HFF-Myc (cell line): ENCODE data around the gene TNS4.

Source experiments
- DNase-seq: peaks from one replicate; pipeline ENCODE4 v3.0.0-alpha.2; 2011; ENCODE audit warnings: low read depth; ENCODE audit errors: extremely low read depth
- H3K4me3 ChIP-seq: replicated peaks from 2 replicates; pipeline ENCODE4 v1.5.1; 2011; ENCODE audit warnings: low read depth, mild to moderate bottlenecking, control low read depth, low read length
- TF ChIP-seq, protein P1 (sequence below): IDR thresholded peaks from 2 replicates; pipeline ENCODE4 v1.5.1; 2012; ENCODE audit warnings: mild to moderate bottlenecking, low read depth, low read length, control low read depth; ENCODE audit errors: missing control alignments

Gene TNS4

DNA sequence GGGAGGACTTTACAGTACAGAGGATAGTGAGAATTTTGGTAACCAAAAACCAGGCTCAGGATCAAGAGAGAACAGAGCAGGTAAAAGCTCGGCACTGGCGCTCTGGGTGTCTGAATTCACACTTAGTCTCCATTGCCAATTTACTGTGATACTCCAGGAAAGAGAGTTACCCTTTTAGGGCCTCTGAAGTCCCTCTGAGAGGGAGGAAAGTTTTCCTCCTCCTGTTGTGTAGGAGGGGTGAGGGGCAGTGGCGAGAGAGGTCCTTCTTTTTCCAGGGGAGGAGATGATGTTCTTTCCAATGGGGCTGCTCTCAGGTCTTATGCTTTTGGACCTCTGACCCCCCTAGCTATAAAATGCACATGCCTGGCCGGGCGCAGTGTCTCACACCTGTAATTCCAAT lies 5.4 kb upstream of the TNS4 start:
- no peak for DNase-seq
- no peak overlapping the region for H3K4me3 ChIP-seq
- TF ChIP-seq, protein P1, sequence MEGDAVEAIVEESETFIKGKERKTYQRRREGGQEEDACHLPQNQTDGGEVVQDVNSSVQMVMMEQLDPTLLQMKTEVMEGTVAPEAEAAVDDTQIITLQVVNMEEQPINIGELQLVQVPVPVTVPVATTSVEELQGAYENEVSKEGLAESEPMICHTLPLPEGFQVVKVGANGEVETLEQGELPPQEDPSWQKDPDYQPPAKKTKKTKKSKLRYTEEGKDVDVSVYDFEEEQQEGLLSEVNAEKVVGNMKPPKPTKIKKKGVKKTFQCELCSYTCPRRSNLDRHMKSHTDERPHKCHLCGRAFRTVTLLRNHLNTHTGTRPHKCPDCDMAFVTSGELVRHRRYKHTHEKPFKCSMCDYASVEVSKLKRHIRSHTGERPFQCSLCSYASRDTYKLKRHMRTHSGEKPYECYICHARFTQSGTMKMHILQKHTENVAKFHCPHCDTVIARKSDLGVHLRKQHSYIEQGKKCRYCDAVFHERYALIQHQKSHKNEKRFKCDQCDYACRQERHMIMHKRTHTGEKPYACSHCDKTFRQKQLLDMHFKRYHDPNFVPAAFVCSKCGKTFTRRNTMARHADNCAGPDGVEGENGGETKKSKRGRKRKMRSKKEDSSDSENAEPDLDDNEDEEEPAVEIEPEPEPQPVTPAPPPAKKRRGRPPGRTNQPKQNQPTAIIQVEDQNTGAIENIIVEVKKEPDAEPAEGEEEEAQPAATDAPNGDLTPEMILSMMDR = no peak

DNA sequence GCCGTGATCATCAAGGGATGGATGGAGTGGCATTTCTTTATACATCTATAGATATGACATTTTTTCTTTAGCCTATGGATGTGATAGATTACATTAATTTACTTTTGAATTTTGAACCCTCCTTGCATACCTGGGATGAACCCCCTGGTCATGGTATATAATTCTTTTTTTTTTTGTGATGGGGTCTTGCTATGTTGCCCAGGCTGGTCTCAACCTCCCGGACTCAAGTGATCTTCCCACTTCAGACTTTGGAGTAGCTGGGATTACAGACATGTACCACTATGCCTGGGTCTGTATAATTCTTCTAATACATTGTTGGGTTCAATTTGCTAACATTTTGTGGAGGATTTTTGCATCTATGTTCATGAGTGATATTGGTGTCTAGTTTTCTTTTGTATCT lies 1.7 kb upstream of the TNS4 start:
- no peak overlapping the region for H3K4me3 ChIP-seq
- TF ChIP-seq, protein P1 = no peak
- DNase-seq = no peak

DNA sequence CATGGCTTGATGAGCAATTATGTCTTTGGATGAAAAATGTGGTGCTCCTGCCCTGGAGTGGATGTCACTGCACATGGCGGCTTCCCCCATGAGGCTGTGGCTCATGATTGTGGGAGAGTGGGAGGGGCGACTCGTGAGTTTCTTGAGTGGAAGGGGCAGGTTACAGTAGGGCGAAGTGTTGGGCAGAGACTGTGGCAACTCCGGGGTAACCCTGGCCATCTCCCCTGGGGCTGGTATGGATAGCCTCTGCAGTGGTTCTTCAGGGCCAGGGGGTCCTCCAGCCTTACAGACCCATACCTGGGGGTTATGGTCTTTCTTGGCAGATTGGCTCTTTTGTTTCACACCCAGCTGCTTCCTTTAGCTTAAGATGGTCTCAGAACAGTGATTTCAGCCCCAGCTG lies 1.3 kb upstream of the TNS4 start:
- no peak overlapping the region for H3K4me3 ChIP-seq
- TF ChIP-seq, protein P1 = no peak
- DNase-seq = no peak

DNA sequence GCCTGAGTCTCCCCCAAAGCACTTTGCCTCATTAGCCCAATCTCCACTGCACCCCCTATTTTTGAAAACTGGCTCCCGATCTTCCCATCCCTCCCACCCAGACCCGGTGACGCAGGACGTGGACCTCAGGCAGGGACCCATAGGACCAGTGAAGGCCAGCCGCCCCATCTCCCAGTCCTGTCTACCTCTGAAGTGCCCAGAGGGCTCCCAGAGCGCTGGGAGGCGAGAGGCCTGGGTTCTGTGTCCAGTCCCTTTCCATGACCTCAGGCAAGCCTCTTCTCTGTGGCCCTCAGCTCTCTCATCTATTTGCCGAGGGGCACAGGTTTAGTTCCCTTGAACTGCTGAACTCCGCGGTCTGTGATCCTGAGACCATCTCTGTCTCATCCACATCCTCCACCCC lies 714 bp downstream of the TNS4 start:
- no peak overlapping the region for H3K4me3 ChIP-seq
- no peak for DNase-seq
- TF ChIP-seq, protein P1 = no peak

DNA sequence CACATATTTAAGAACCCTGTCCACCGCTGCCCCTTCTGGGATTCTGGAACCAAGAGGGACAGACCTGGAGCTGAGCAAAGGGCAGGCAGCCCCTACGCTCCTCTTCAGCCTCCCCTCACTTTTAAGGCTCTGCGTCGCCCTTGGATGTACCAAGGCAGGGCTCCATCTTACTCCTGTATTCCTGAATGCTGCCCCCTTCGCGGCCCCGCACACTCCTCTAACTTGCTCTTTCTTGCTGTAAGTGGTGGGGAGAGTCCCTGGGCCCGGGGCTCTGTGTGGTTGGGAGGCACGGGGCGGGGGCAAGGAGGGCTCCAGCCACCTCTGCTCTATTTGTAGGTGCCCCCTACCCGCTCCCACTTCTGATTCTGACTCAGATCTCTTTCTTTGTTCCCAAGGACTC lies 1.2 kb downstream of the TNS4 start:
- TF ChIP-seq, protein P1 = no peak
- DNase-seq = no peak
- H3K4me3 ChIP-seq = no peak overlapping the region

DNA sequence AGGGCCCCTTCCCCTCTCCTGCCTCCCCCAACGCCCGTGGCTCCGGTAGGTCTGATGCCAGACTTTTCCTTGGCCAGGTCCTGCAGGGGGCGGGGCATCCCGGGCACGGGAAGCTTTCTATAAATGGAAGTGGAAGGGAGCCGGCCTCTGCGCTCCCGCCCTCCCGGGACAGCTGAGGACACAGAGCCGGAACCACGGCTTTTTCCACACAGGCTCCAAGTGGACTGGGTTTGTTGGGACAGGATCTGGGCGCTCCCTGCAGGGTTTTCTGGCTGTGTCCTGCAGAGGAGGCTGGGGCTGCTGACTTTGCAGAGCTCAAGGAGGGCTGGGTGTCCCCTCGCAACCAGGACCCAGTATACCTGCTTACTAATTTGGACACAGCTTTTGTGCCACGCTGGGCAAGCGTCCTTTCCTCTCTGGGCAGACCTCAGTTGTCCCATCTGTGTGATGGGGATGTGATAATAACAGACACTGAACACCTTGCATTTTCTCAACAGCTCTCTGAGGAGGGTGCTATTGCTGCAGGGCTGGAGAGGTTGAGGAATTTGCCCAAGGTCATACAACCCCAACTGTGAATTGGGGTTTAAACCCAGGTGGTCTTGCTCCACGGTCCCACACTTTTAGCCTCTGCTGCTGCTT lies 1.8 kb downstream of the TNS4 start:
- no peak overlapping the region for H3K4me3 ChIP-seq
- DNase-seq = no peak
- TF ChIP-seq, protein P1 = no peak
